Keratinocyte (primary cell): ENCODE data around the gene SSR3.

ENCODE experiments used
- EZH2 ChIP-seq: IDR thresholded peaks from one replicate; pipeline ENCODE4 v1.6.1; 2012; ENCODE audit warnings: inconsistent platforms, mild to moderate bottlenecking, low read length, moderate library complexity
- TF ChIP-seq, protein P1 (sequence below), 3 experiments: IDR thresholded peaks in 1 of 3; conservative IDR thresholded peaks in 1 of 3; optimal IDR thresholded peaks in 1 of 3; 2 replicates in 2 of 3; 3 replicates in 1 of 3; pipeline versions ENCODE3 to v1.5.1; 2011; ENCODE audit warnings: low read length in 3 of 3, mild to moderate bottlenecking in 3 of 3, moderate library complexity in 2 of 3, control low read depth in 1 of 3, inconsistent platforms in 1 of 3; ENCODE audit not compliant: insufficient read depth in 2 of 3; ENCODE audit errors: extremely low read depth in 1 of 3

DNA sequence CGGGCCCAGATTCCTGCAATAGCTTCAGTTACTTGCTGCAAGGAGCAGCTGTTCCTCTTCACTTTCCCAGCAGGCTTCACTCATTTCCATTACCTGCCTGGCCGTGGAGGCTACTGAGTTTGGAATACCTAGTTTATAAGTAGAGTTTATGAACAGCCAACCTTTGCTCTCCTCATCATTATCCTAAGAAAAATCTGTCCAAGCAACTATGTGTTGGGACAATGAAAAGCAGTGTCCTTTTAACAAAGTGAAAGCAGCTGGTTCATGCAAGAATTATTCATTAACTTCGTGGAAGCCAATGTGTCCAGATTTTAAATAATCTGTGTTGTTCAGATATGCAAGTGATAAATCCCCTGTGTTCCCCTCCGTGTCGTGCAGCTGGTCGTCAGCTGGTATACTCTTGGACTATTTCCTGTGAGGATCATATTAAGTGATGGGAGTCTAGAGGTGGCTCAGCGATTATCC lies 39.3 kb upstream of the SSR3 start:
- TF ChIP-seq, protein P1, sequence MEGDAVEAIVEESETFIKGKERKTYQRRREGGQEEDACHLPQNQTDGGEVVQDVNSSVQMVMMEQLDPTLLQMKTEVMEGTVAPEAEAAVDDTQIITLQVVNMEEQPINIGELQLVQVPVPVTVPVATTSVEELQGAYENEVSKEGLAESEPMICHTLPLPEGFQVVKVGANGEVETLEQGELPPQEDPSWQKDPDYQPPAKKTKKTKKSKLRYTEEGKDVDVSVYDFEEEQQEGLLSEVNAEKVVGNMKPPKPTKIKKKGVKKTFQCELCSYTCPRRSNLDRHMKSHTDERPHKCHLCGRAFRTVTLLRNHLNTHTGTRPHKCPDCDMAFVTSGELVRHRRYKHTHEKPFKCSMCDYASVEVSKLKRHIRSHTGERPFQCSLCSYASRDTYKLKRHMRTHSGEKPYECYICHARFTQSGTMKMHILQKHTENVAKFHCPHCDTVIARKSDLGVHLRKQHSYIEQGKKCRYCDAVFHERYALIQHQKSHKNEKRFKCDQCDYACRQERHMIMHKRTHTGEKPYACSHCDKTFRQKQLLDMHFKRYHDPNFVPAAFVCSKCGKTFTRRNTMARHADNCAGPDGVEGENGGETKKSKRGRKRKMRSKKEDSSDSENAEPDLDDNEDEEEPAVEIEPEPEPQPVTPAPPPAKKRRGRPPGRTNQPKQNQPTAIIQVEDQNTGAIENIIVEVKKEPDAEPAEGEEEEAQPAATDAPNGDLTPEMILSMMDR (optimal IDR thresholded peaks at IDR 0.05 in 1 of 3, IDR thresholded peaks at IDR 0.05 in 1 of 3, conservative IDR thresholded peaks at IDR 0.05 in 1 of 3; ENCODE audit: extremely low read depth in 1 of 3, insufficient read depth in 2 of 3, low read length in 3 of 3) = no peak
- TF ChIP-seq EZH2 = no peak
